ENCODE results near the gene CEP120.

DNA sequence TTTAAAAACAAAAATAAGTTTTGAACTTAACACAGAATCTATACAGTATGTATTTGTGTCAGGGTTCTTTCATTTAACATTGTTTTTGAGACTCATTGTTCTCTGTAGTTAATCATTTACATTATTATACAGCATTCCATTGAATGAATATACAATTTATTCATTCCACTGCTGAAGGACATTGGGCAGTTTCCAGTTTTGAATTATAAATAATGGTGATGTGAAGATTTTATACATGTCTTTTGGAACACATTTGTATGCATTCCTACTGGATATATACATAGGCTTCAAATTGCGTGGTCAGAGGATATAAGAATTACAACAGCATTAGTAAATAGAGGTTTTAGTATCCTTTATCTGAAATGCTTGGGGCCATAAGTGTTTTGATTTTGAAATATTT, 72.0 kb downstream of the CEP120 start:
- TF ChIP-seq, protein P1, sequence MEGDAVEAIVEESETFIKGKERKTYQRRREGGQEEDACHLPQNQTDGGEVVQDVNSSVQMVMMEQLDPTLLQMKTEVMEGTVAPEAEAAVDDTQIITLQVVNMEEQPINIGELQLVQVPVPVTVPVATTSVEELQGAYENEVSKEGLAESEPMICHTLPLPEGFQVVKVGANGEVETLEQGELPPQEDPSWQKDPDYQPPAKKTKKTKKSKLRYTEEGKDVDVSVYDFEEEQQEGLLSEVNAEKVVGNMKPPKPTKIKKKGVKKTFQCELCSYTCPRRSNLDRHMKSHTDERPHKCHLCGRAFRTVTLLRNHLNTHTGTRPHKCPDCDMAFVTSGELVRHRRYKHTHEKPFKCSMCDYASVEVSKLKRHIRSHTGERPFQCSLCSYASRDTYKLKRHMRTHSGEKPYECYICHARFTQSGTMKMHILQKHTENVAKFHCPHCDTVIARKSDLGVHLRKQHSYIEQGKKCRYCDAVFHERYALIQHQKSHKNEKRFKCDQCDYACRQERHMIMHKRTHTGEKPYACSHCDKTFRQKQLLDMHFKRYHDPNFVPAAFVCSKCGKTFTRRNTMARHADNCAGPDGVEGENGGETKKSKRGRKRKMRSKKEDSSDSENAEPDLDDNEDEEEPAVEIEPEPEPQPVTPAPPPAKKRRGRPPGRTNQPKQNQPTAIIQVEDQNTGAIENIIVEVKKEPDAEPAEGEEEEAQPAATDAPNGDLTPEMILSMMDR (IDR thresholded peaks at IDR 0.05; ENCODE audit: insufficient read depth, low read length), result no peak
- no peak for TF ChIP-seq POLR2AphosphoS5 (IDR thresholded peaks at IDR 0.05; ENCODE audit: low read depth)
- TF ChIP-seq GABPA (IDR thresholded peaks at IDR 0.05; ENCODE audit: low read depth), result no peak
- TF ChIP-seq SPI1 (IDR thresholded peaks at IDR 0.05; ENCODE audit: borderline replicate concordance, low read depth), result no peak
- TF ChIP-seq, protein P2, sequence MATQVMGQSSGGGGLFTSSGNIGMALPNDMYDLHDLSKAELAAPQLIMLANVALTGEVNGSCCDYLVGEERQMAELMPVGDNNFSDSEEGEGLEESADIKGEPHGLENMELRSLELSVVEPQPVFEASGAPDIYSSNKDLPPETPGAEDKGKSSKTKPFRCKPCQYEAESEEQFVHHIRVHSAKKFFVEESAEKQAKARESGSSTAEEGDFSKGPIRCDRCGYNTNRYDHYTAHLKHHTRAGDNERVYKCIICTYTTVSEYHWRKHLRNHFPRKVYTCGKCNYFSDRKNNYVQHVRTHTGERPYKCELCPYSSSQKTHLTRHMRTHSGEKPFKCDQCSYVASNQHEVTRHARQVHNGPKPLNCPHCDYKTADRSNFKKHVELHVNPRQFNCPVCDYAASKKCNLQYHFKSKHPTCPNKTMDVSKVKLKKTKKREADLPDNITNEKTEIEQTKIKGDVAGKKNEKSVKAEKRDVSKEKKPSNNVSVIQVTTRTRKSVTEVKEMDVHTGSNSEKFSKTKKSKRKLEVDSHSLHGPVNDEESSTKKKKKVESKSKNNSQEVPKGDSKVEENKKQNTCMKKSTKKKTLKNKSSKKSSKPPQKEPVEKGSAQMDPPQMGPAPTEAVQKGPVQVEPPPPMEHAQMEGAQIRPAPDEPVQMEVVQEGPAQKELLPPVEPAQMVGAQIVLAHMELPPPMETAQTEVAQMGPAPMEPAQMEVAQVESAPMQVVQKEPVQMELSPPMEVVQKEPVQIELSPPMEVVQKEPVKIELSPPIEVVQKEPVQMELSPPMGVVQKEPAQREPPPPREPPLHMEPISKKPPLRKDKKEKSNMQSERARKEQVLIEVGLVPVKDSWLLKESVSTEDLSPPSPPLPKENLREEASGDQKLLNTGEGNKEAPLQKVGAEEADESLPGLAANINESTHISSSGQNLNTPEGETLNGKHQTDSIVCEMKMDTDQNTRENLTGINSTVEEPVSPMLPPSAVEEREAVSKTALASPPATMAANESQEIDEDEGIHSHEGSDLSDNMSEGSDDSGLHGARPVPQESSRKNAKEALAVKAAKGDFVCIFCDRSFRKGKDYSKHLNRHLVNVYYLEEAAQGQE (IDR thresholded peaks at IDR 0.05; ENCODE audit: insufficient replicate concordance, low read depth), result no peak

Data from HL-60 (cell line).